Omental fat pad (tissue), 4 donors: ENCODE measurements around the gene LENG8. TPM values are rescaled to one million over a fixed set of nuclear protein-coding genes. Genes with fewer than 3 reads are reported as not detected.

ENCODE experiments used
- ATAC-seq: fragments of 150-250 bp; one replicate; pipeline ENCODE4 v1.9.1; 2016; ENCODE audit warnings: mild to moderate bottlenecking, moderate library complexity; ENCODE audit not compliant: low FRiP score
- DNase-seq: peaks from one replicate; pipeline ENCODE4 v3.0.0-alpha.2; 2019; ENCODE audit warnings: low spot score
- total RNA-seq, 4 donors: library from RNA; depleted of rRNA; stranded (reverse); fragments of >200 nt; gene quantifications; one replicate each; pipeline ENCODE4 v1.1.0, GENCODE V29; 2016
- TF ChIP-seq, protein P1 (sequence below), 3 donors: fragments of 450-650 bp; IDR thresholded peaks; one replicate each; pipeline ENCODE4 v1.5.1; 2016 to 2017; ENCODE audit warnings: antibody characterized with exemption in 3 of 3, mild to moderate bottlenecking in 3 of 3, moderate library complexity in 2 of 3

LENG8 gene
- total RNA-seq, 4 donors from 2014 or later = 79.5 to 160 (median 112) TPM

DNA sequence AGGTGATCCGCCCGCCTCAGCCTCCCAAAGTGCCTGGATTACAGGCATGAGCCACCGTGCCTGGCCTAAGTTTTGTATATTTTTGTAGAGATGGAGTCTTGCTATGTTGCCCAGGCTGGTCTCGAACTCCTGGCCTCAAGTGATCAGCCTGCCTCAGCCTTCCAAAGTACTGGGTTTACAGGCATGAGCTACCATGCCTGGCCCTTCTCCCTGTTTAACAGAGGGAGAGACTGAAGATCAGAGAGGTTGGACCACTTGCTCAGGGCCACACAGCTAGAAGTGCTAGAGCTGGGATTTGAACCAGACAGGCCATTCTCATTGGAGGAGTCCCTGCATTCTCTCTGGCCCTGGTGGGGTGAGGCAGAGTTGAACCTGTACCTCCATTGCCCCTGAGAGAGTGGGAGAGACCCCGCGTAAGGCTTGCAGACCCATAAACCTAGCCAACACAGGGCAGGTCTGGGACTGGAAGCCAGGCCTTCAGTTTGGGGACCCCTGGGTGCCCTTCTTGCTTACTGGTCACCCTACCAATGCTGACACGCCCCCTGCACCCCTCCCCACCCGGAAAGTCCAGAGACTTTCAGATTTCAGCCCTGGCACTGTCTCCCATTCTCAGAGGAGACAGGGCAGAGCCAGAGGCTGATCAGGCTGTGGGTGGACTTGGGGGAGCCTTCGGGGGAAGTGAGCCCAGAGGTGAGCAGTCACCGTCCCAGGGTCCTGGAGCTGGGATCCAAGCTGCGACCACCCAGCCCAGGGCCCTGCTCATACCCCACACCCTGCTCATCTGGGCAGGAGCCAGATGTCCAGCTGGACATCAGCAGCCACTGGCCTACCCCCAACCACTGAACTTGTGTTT is 20.4 kb upstream of the LENG8 start:
- DNase-seq (no peak), ATAC-seq (no peak)
- TF ChIP-seq, protein P1, sequence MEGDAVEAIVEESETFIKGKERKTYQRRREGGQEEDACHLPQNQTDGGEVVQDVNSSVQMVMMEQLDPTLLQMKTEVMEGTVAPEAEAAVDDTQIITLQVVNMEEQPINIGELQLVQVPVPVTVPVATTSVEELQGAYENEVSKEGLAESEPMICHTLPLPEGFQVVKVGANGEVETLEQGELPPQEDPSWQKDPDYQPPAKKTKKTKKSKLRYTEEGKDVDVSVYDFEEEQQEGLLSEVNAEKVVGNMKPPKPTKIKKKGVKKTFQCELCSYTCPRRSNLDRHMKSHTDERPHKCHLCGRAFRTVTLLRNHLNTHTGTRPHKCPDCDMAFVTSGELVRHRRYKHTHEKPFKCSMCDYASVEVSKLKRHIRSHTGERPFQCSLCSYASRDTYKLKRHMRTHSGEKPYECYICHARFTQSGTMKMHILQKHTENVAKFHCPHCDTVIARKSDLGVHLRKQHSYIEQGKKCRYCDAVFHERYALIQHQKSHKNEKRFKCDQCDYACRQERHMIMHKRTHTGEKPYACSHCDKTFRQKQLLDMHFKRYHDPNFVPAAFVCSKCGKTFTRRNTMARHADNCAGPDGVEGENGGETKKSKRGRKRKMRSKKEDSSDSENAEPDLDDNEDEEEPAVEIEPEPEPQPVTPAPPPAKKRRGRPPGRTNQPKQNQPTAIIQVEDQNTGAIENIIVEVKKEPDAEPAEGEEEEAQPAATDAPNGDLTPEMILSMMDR (IDR thresholded peaks at IDR 0.05) = no peak

DNA sequence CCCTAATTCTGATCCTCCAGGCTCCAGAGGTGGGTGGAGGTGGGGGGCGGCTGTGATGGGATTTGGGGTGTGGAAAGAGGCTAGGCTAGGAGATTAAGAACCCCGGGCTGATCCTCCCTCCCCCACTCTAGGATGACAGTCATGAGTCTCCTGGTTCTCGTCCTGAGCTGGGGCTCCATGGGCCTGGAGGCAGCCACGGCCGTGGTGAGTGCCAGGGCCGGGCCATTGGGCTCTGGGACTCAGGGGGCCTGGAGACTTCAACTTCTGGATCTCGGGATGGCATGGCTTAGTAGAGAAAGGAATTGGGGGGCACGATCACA is 19.9 kb upstream of the LENG8 start:
- ATAC-seq (no peak), DNase-seq (no peak)
- TF ChIP-seq, protein P1 (IDR thresholded peaks at IDR 0.05) = no peak

DNA sequence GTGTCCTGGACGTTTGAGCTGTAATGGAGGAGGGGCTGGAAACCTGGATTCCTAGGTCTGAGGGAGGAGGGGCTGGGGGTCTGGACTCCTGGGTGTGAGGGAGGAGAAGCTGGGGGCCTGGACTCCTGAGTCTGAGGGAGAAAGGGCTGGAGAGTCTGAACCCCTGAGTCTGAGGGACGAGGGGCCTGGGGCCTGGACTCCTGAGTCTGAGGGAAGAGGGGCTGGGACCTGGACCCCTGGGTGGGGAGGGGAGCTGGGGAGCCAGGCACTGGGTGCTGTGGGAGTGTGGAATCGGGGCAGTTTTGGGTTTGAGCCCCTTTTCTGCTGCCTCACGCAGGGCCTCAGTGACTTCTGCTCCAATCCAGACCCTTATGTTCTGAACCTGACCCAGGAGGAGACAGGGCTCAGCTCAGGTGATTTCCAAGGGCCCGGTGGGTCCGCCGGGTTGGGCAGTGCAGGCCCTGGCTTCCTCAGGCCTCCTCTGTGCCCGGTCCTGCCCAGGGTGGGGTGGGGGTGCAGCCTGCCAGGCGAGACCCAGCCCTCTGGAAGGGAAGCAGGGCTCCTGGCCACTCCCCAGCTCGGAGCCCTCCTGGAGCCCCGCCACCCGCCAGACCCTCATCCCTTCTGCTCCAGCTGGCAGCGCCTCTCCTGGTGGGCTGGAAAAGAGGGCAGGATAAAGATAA is 19.3 kb upstream of the LENG8 start:
- ATAC-seq (no peak), DNase-seq (no peak)
- TF ChIP-seq, protein P1 (IDR thresholded peaks at IDR 0.05) = no peak

DNA sequence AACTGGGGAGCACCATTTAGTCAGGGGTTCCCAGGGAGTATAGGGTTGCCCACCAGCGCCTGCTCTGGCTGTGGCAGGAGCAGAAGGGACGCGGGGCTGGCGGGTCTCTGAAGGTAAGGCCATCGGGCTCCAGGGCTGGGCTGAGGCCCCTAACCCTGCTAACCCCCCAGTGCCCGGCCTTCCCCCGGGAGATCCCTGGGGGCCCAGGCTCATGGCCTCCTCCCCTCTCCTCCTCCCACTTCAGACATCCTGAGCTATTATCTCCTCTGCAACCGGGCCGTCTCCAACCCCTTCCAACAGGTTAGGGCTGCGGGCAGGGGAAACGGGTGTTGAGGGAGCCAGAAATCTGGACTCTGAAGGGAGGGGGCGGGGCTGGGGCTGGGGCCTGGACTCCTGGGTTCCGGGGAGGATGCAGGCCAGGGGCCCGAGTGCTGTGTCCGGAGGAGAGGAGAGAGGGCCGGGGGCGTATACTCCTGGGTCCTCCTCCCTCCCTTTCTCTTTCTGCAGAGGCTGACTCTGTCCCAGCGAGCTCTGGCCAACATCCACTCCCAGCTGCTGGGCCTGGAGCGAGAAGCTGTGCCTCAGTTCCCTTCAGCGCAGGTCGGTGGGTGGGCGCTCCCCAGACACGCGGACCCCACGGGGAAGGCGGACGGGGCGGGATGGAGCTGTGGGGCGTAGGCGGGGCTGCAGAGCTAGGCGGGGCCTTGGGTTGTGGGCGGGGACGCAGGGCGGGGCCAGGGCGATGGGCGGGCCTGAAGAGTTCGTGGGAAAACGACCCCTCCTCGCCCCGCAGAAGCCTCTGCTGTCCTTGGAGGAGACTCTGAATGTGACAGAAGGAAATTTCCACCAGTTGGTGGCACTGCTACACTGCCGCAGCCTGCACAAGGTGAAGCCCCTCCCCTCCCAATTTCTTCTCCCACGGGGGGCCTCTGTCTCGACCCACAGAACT is 18.4 kb upstream of the LENG8 start:
- TF ChIP-seq, protein P1 (IDR thresholded peaks at IDR 0.05) = no peak
- ATAC-seq (no peak), DNase-seq (no peak)

DNA sequence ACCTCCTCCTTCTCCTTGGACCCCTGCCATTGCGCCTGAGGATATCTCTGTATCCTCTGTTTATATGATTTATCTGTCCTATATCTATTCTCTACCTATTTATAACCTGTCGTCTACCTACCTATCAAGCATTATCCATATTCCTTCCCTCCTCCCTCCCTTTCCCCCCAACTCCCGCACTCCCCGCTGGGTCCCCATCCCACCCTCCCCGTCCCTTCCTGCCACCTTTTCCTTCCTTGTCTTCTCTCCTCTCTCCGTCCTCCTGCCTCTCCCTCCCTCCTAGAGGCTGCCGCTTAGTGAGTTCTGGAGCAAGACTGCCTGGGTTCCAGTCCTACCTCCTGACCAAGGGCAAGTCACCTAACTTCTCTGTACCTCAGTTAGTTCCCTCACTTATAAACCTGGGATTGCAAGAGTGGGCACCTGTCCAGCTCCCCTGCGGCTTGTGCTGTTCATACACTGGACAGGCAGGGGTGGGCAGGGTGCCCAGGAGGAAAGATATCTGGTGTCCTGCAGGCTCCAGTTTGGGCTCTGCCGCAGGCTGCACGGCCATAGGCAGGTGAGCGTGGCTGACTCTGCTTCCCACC is 17.7 kb upstream of the LENG8 start:
- no peak for ATAC-seq
- no peak for DNase-seq
- TF ChIP-seq, protein P1 (IDR thresholded peaks at IDR 0.05) = no peak

DNA sequence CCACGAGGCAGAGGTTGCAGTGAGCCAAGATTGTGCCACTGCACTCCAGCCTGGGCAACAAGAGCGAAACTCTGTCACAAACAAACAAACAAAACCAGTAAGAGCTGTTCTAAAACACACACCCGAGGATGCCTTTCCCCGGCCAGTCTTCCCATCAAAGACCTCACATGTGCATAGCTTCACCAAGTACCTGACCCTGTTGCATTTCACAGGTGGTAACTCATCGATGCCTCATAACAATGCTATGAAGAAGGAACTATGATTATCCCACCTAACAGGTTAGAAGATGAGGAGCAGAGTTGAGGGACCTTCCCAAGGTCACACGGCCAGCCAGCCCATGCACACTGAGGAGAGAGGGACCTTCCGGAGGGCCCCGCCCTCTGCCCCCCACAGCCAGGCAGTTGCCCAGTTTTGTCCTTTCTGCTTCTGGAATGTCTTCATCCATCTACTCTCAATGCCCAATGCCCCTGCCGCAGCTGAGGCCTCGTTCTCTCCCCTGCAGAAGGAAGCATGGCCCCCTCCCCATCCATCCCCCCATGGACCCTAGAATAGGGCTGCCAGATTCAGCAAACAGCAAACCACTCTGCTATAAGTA is 16.8 kb upstream of the LENG8 start:
- TF ChIP-seq, protein P1 (IDR thresholded peaks at IDR 0.05) = no peak
- no peak for ATAC-seq
- DNase-seq = no peak
